ENCODE results near the gene RPS6KA3.
A peak's percentile ranks its signal among the peaks of the same experiment; 100 is the strongest.

RPS6KA3 gene

GRCh38 chrX:20248592-20249192, 18.0 kb downstream of the RPS6KA3 start:
- H3K4me1 Mint-ChIP-seq = peaks cover 31% of the 10 kb centered on the region
- no peak overlapping the region for H3K27ac Mint-ChIP-seq
- ATAC-seq = no peak
- DNase-seq (ENCODE audit: low spot score in 2 of 2) = no peak
- peaks cover 33% of the 10 kb centered on the region for H3K36me3 Mint-ChIP-seq
- H3K9me3 Mint-ChIP-seq = peaks cover 3% of the 10 kb centered on the region
- H3K4me3 Mint-ChIP-seq = no peak overlapping the region

- Mint-ChIP-seq H3K4me3 (no peak overlapping the region), H3K9me3 (no peaks in the 10 kb centered on the region), H3K27ac (no peak overlapping the region), H3K36me3 (peaks cover 18% of the 10 kb centered on the region), H3K4me1 (peaks cover 22% of the 10 kb centered on the region)
- ATAC-seq (no peak), DNase-seq (ENCODE audit: low spot score in 2 of 2) (no peak)
Measured at GRCh38 chrX:20244931-20245330, 21.8 kb downstream of the RPS6KA3 start.

- H3K36me3 Mint-ChIP-seq = peaks cover 23% of the 10 kb centered on the region
- no peak overlapping the region for H3K4me3 Mint-ChIP-seq
- H3K27ac Mint-ChIP-seq = no peak overlapping the region
- H3K4me1 Mint-ChIP-seq = peaks cover 21% of the 10 kb centered on the region
- no peaks in the 10 kb centered on the region for H3K9me3 Mint-ChIP-seq
- no peak for DNase-seq (ENCODE audit: low spot score in 2 of 2)
- no peak for ATAC-seq
Measured at GRCh38 chrX:20240201-20240600, 26.5 kb downstream of the RPS6KA3 start.

- ATAC-seq = peak; percentile 87
Measured at GRCh38 chrX:20237864-20238263, 28.8 kb downstream of the RPS6KA3 start.

GRCh38 chrX:20235755-20236154, 31.0 kb downstream of the RPS6KA3 start:
- no peak for ATAC-seq
- no peak for DNase-seq (ENCODE audit: low spot score in 2 of 2)
- H3K4me3 Mint-ChIP-seq = no peak overlapping the region
- H3K36me3 Mint-ChIP-seq = peaks cover 58% of the 10 kb centered on the region
- H3K27ac Mint-ChIP-seq = no peak overlapping the region
- peaks cover 12% of the 10 kb centered on the region for H3K4me1 Mint-ChIP-seq
- H3K9me3 Mint-ChIP-seq = no peaks in the 10 kb centered on the region

More at GRCh38 chrX:20237864-20238263, 28.8 kb downstream of the RPS6KA3 start:
- DNase-seq (ENCODE audit: low spot score in 2 of 2) = no peak
- H3K9me3 Mint-ChIP-seq = no peaks in the 10 kb centered on the region
- H3K4me1 Mint-ChIP-seq = peaks cover 21% of the 10 kb centered on the region
- no peak overlapping the region for H3K4me3 Mint-ChIP-seq
- peaks cover 46% of the 10 kb centered on the region for H3K36me3 Mint-ChIP-seq
- H3K27ac Mint-ChIP-seq = peak overlapping the region; percentile 81

- Mint-ChIP-seq H3K4me1 (peaks cover 24% of the 10 kb centered on the region), H3K9me3 (no peaks in the 10 kb centered on the region), H3K36me3 (peaks cover 77% of the 10 kb centered on the region), H3K4me3 (no peak overlapping the region), H3K27ac (no peak overlapping the region)
- peak; percentile 49 for ATAC-seq
- DNase-seq (ENCODE audit: low spot score in 2 of 2) = no peak
Measured at GRCh38 chrX:20233336-20233735, 33.4 kb downstream of the RPS6KA3 start.

GRCh38 chrX:20231598-20231997, 35.1 kb downstream of the RPS6KA3 start:
- Mint-ChIP-seq H3K36me3 (peaks cover 76% of the 10 kb centered on the region), H3K27ac (no peak overlapping the region), H3K4me1 (peaks cover 25% of the 10 kb centered on the region), H3K9me3 (no peaks in the 10 kb centered on the region), H3K4me3 (no peak overlapping the region)
- no peak for ATAC-seq
- DNase-seq (ENCODE audit: low spot score in 2 of 2) = no peak

- no peaks in the 10 kb centered on the region for H3K9me3 Mint-ChIP-seq
- H3K27ac Mint-ChIP-seq = no peak overlapping the region
- no peak overlapping the region for H3K4me3 Mint-ChIP-seq
- DNase-seq (ENCODE audit: low spot score in 2 of 2) = no peak
- ATAC-seq = no peak
- peaks cover 35% of the 10 kb centered on the region for H3K4me1 Mint-ChIP-seq
- H3K36me3 Mint-ChIP-seq = peaks cover 79% of the 10 kb centered on the region
Measured at GRCh38 chrX:20230406-20230805, 36.3 kb downstream of the RPS6KA3 start.

GRCh38 chrX:20229155-20229554, 37.6 kb downstream of the RPS6KA3 start:
- ATAC-seq = no peak
- Mint-ChIP-seq H3K4me1 (peaks cover 45% of the 10 kb centered on the region), H3K36me3 (peaks cover 74% of the 10 kb centered on the region)

GRCh38 chrX:20228245-20228644, 38.5 kb downstream of the RPS6KA3 start:
- Mint-ChIP-seq H3K9me3 (no peaks in the 10 kb centered on the region), H3K4me1 (peaks cover 51% of the 10 kb centered on the region), H3K36me3 (peaks cover 73% of the 10 kb centered on the region), H3K4me3 (no peak overlapping the region), H3K27ac (peak overlapping the region; percentile 24)
- ATAC-seq (no peak), DNase-seq (ENCODE audit: low spot score in 2 of 2) (no peak)

More at GRCh38 chrX:20229155-20229554, 37.6 kb downstream of the RPS6KA3 start:
- Mint-ChIP-seq H3K27ac (no peak overlapping the region), H3K9me3 (no peaks in the 10 kb centered on the region), H3K4me3 (no peak overlapping the region)
- DNase-seq (ENCODE audit: low spot score in 2 of 2) = no peak

- no peak overlapping the region for H3K27ac Mint-ChIP-seq
- H3K36me3 Mint-ChIP-seq = peaks cover 68% of the 10 kb centered on the region
- no peak overlapping the region for H3K4me3 Mint-ChIP-seq
- H3K9me3 Mint-ChIP-seq = no peaks in the 10 kb centered on the region
- peaks cover 53% of the 10 kb centered on the region for H3K4me1 Mint-ChIP-seq
- ATAC-seq (no peak), DNase-seq (ENCODE audit: low spot score in 2 of 2) (no peak)
Measured at GRCh38 chrX:20227116-20227515, 39.6 kb downstream of the RPS6KA3 start.

GRCh38 chrX:20225488-20225833, 41.2 kb downstream of the RPS6KA3 start:
- H3K27ac Mint-ChIP-seq = peak overlapping the region; percentile 68
- peaks cover 57% of the 10 kb centered on the region for H3K4me1 Mint-ChIP-seq
- peaks cover 55% of the 10 kb centered on the region for H3K36me3 Mint-ChIP-seq
- ATAC-seq (no peak), DNase-seq (ENCODE audit: low spot score in 2 of 2) (no peak)
- H3K9me3 Mint-ChIP-seq = no peaks in the 10 kb centered on the region
- H3K4me3 Mint-ChIP-seq = no peak overlapping the region

- Mint-ChIP-seq H3K36me3 (peaks cover 50% of the 10 kb centered on the region), H3K27ac (peak overlapping the region; percentile 68), H3K4me3 (peak overlapping the region; percentile 0), H3K9me3 (no peaks in the 10 kb centered on the region), H3K4me1 (peaks cover 57% of the 10 kb centered on the region)
- ATAC-seq = peak; percentile 96
- no peak for DNase-seq (ENCODE audit: low spot score in 2 of 2)
Measured at GRCh38 chrX:20224814-20225487, 41.8 kb downstream of the RPS6KA3 start.

GRCh38 chrX:20221902-20222301, 44.8 kb downstream of the RPS6KA3 start:
- Mint-ChIP-seq H3K36me3 (peaks cover 40% of the 10 kb centered on the region), H3K4me1 (peaks cover 44% of the 10 kb centered on the region), H3K4me3 (no peak overlapping the region), H3K9me3 (no peaks in the 10 kb centered on the region), H3K27ac (peak overlapping the region; percentile 15)
- no peak for DNase-seq (ENCODE audit: low spot score in 2 of 2)
- no peak for ATAC-seq

GRCh38 chrX:20218836-20219505, 47.7 kb downstream of the RPS6KA3 start:
- Mint-ChIP-seq H3K4me3 (no peak overlapping the region), H3K9me3 (no peaks in the 10 kb centered on the region), H3K27ac (peak overlapping the region; percentile 23), H3K4me1 (peaks cover 36% of the 10 kb centered on the region), H3K36me3 (peaks cover 34% of the 10 kb centered on the region)
- DNase-seq (ENCODE audit: low spot score in 2 of 2) (no peak), ATAC-seq (no peak)

GRCh38 chrX:20217906-20218305, 48.8 kb downstream of the RPS6KA3 start:
- Mint-ChIP-seq H3K9me3 (no peaks in the 10 kb centered on the region), H3K27ac (no peak overlapping the region), H3K36me3 (peaks cover 34% of the 10 kb centered on the region), H3K4me1 (peaks cover 40% of the 10 kb centered on the region), H3K4me3 (no peak overlapping the region)
- ATAC-seq (no peak), DNase-seq (ENCODE audit: low spot score in 2 of 2) (no peak)
